ENCODE results near the gene GSDME.

DNA sequence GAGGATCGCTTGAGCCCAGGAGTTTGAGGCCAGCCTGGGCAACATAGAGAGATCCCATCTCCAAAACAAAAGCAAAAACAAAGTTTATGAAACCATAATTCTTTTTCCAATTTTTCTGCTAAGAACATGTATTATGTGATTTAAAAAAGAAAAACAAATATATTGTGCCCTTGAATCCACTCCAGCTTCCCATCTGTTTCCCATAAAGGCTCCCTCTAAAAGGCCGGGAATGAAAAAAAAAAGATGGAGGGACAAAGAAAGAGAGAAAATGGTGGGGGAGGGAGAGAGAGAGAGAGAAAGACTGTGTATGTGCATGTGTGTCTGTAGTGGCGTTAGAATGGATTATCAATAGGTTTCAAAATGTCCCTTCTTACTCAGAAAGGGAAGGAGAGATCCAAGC, 20.5 kb upstream of the GSDME start:
- TF ChIP-seq POLR2AphosphoS5 (IDR thresholded peaks at IDR 0.05; ENCODE audit: low read depth, low read length) (no peak), SIN3A (IDR thresholded peaks at IDR 0.05; ENCODE audit: borderline replicate concordance, insufficient read depth, low read depth, low read length) (no peak)
- TF ChIP-seq, protein P1, sequence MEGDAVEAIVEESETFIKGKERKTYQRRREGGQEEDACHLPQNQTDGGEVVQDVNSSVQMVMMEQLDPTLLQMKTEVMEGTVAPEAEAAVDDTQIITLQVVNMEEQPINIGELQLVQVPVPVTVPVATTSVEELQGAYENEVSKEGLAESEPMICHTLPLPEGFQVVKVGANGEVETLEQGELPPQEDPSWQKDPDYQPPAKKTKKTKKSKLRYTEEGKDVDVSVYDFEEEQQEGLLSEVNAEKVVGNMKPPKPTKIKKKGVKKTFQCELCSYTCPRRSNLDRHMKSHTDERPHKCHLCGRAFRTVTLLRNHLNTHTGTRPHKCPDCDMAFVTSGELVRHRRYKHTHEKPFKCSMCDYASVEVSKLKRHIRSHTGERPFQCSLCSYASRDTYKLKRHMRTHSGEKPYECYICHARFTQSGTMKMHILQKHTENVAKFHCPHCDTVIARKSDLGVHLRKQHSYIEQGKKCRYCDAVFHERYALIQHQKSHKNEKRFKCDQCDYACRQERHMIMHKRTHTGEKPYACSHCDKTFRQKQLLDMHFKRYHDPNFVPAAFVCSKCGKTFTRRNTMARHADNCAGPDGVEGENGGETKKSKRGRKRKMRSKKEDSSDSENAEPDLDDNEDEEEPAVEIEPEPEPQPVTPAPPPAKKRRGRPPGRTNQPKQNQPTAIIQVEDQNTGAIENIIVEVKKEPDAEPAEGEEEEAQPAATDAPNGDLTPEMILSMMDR (IDR thresholded peaks at IDR 0.05) = no peak
- TF ChIP-seq, protein P2, sequence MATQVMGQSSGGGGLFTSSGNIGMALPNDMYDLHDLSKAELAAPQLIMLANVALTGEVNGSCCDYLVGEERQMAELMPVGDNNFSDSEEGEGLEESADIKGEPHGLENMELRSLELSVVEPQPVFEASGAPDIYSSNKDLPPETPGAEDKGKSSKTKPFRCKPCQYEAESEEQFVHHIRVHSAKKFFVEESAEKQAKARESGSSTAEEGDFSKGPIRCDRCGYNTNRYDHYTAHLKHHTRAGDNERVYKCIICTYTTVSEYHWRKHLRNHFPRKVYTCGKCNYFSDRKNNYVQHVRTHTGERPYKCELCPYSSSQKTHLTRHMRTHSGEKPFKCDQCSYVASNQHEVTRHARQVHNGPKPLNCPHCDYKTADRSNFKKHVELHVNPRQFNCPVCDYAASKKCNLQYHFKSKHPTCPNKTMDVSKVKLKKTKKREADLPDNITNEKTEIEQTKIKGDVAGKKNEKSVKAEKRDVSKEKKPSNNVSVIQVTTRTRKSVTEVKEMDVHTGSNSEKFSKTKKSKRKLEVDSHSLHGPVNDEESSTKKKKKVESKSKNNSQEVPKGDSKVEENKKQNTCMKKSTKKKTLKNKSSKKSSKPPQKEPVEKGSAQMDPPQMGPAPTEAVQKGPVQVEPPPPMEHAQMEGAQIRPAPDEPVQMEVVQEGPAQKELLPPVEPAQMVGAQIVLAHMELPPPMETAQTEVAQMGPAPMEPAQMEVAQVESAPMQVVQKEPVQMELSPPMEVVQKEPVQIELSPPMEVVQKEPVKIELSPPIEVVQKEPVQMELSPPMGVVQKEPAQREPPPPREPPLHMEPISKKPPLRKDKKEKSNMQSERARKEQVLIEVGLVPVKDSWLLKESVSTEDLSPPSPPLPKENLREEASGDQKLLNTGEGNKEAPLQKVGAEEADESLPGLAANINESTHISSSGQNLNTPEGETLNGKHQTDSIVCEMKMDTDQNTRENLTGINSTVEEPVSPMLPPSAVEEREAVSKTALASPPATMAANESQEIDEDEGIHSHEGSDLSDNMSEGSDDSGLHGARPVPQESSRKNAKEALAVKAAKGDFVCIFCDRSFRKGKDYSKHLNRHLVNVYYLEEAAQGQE (IDR thresholded peaks at IDR 0.05; ENCODE audit: insufficient read depth in 1 of 2, low read depth in 2 of 2, low read length in 1 of 2) = no peak
